ENCODE data around the gene IL17RE. TPM values are rescaled to one million over a fixed set of nuclear protein-coding genes. Genes with fewer than 3 reads are reported as not detected.

The IL17RE gene
- total and polyA plus RNA-seq, 2 donors (not counting 3 experiments of a cell fraction or from before 2014, with no cell fraction given): 1.2 to 1.3 TPM

DNA sequence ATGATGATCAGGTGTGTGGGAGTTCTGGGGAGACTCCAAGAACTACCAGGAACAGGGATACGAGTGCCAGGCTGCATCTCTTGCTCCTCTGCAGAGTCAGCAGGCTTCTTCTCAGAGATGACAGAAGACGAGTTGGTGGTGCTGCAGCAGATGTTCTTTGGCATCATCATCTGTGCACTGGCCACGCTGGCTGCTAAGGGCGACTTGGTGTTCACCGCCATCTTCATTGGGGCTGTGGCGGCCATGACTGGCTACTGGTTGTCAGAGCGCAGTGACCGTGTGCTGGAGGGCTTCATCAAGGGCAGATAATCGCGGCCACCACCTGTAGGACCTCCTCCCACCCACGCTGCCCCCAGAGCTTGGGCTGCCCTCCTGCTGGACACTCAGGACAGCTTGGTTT, 41.6 kb downstream of the IL17RE start:
- peaks cover 3% of the 10 kb centered on the region for H3K4me1 ChIP-seq (ENCODE audit: control insufficient read depth, extremely low read depth, insufficient read depth, low read length)
- no peak overlapping the region for H3K9ac ChIP-seq (replicated peaks; ENCODE audit: extremely low read depth, insufficient read depth, low read length)
- no peak for TF ChIP-seq EZH2 (IDR thresholded peaks at IDR 0.05; ENCODE audit: borderline replicate concordance, low read depth, low read length, severe bottlenecking)
- no peaks in the 10 kb centered on the region for H3K79me2 ChIP-seq (ENCODE audit: control insufficient read depth, insufficient read depth, low read length)
- DNase-seq (ENCODE audit: low read depth, low spot score): no peak
- H3K27ac ChIP-seq (ENCODE audit: insufficient read depth, low read depth, low read length): no peak overlapping the region
- intact Hi-C loops (cut with micrococcal nuclease): no loop called here
- no peaks in the 10 kb centered on the region for H3K27me3 ChIP-seq (ENCODE audit: control insufficient read depth in 2 of 2, insufficient read depth in 2 of 2, low read length in 2 of 2)
- ChIA-PET CTCF (interaction anchor here (1.0 kb wide), 1 partner anchor 11 kb away, joined by 4 read pairs; the partner anchor contains the start of gene CRELD1), POLR2A (no interaction called here)
- FAIRE-seq: no peak
- no peak overlapping the region for H2AFZ ChIP-seq (ENCODE audit: low read depth, low read length)
- H3K4me2 ChIP-seq (ENCODE audit: insufficient read depth, low read length): no peak overlapping the region
- no peaks in the 10 kb centered on the region for H3K9me1 ChIP-seq (replicated peaks; ENCODE audit: control insufficient read depth, extremely low read depth, insufficient read depth, low read length)
- peaks cover 0 to 3% of the 10 kb centered on the region in 2 experiments for H3K36me3 ChIP-seq (ENCODE audit: control insufficient read depth in 2 of 2, extremely low read depth in 1 of 2, insufficient read depth in 2 of 2, low read length in 2 of 2)
- no peak overlapping the region for H3K4me3 ChIP-seq (replicated peaks in 1 of 3; ENCODE audit: insufficient read depth in 1 of 3, low read depth in 1 of 3, low read length in 3 of 3)
- H4K20me1 ChIP-seq (replicated peaks; ENCODE audit: control insufficient read depth, extremely low read depth, insufficient read depth, low read length): no peaks in the 10 kb centered on the region
- no peaks in the 10 kb centered on the region for H3K9me3 ChIP-seq (replicated peaks; ENCODE audit: control insufficient read depth, insufficient read depth, low read length)
- dilution Hi-C loops (cut with MboI; ENCODE audit: extremely low pct_ligation_motif_present, low sequenced_read_pairs): no loop called here
- no TSS peak for BruUV-seq (replicated peaks)

DNA sequence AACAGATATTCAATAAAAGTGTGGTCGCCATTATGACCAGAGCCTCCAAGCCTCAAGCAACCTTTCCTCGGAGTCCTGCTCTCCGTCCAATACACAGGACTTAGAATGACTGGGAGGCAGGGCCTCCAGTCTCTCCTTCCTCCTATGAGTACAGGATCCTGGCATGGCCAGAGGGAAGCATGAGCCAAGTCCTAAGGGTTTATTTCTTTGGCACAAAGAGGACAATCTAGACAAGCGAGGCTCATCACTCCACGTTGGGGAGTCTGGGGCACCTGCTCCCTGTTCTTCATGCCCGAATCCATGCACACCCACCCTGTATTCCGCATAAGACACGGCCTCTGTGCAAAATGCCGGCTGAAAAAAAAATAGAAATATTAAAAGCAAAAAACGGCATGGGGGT, 42.7 kb downstream of the IL17RE start:
- H3K27ac ChIP-seq (ENCODE audit: insufficient read depth, low read depth, low read length): no peak overlapping the region
- no peaks in the 10 kb centered on the region for H3K79me2 ChIP-seq (ENCODE audit: control insufficient read depth, insufficient read depth, low read length)
- DNase-seq (ENCODE audit: low read depth, low spot score): no peak
- ChIA-PET CTCF (interaction anchor here (0.6 to 2.5 kb wide), 12 partner anchors 13 to 296 kb away, joined by 3 to 105 read pairs (median 8); partner anchors contain the start of genes CRELD1, EMC3, FANCD2 and MTMR14), POLR2A (no interaction called here)
- TF ChIP-seq GATA2 (IDR thresholded peaks at IDR 0.05; ENCODE audit: insufficient read depth, insufficient read length, low read depth, low read length): no peak
- TF ChIP-seq POLR2A (IDR thresholded peaks at IDR 0.05; ENCODE audit: low read depth, low read length): no peak
- no peak for TF ChIP-seq POLR2AphosphoS5 (IDR thresholded peaks at IDR 0.05; ENCODE audit: insufficient read depth, low read depth, low read length)
- TF ChIP-seq JUN (IDR thresholded peaks at IDR 0.05; ENCODE audit: borderline replicate concordance, insufficient read depth, insufficient read length, low read depth): no peak
- TF ChIP-seq EZH2 (IDR thresholded peaks at IDR 0.05; ENCODE audit: borderline replicate concordance, low read depth, low read length, severe bottlenecking): no peak
- TF ChIP-seq, protein P1, sequence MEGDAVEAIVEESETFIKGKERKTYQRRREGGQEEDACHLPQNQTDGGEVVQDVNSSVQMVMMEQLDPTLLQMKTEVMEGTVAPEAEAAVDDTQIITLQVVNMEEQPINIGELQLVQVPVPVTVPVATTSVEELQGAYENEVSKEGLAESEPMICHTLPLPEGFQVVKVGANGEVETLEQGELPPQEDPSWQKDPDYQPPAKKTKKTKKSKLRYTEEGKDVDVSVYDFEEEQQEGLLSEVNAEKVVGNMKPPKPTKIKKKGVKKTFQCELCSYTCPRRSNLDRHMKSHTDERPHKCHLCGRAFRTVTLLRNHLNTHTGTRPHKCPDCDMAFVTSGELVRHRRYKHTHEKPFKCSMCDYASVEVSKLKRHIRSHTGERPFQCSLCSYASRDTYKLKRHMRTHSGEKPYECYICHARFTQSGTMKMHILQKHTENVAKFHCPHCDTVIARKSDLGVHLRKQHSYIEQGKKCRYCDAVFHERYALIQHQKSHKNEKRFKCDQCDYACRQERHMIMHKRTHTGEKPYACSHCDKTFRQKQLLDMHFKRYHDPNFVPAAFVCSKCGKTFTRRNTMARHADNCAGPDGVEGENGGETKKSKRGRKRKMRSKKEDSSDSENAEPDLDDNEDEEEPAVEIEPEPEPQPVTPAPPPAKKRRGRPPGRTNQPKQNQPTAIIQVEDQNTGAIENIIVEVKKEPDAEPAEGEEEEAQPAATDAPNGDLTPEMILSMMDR (IDR thresholded peaks at IDR 0.05; ENCODE audit: extremely low read depth in 1 of 2, insufficient read depth in 1 of 2, low read depth in 1 of 2, low read length in 2 of 2): no peak
- no peak for TF ChIP-seq MYC (IDR thresholded peaks at IDR 0.05; ENCODE audit: low read depth, low read length)
- TF ChIP-seq, protein P2, sequence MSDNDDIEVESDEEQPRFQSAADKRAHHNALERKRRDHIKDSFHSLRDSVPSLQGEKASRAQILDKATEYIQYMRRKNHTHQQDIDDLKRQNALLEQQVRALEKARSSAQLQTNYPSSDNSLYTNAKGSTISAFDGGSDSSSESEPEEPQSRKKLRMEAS (IDR thresholded peaks at IDR 0.05; ENCODE audit: insufficient read depth, insufficient read length): no peak
- no peak for TF ChIP-seq FOS (IDR thresholded peaks at IDR 0.05; ENCODE audit: borderline replicate concordance, insufficient read depth, low read length)
- intact Hi-C loops (cut with micrococcal nuclease) (loop anchor here (5.0 kb wide), 1 partner anchor 377 kb away; the partner anchor contains the start of gene SEC13), dilution Hi-C loops (cut with MboI; ENCODE audit: extremely low pct_ligation_motif_present, low sequenced_read_pairs) (no loop called here)
- no peak overlapping the region for H3K4me2 ChIP-seq (ENCODE audit: insufficient read depth, low read length)
- no peak overlapping the region for H3K4me3 ChIP-seq (replicated peaks in 1 of 3; ENCODE audit: insufficient read depth in 1 of 3, low read depth in 1 of 3, low read length in 3 of 3)
- no peaks in the 10 kb centered on the region for H3K27me3 ChIP-seq (ENCODE audit: control insufficient read depth in 2 of 2, insufficient read depth in 2 of 2, low read length in 2 of 2)
- H3K9me1 ChIP-seq (replicated peaks; ENCODE audit: control insufficient read depth, extremely low read depth, insufficient read depth, low read length): no peaks in the 10 kb centered on the region
- peaks cover 3% of the 10 kb centered on the region for H3K4me1 ChIP-seq (ENCODE audit: control insufficient read depth, extremely low read depth, insufficient read depth, low read length)
- FAIRE-seq: no peak
- no peaks in the 10 kb centered on the region for H3K9me3 ChIP-seq (replicated peaks; ENCODE audit: control insufficient read depth, insufficient read depth, low read length)
- H2AFZ ChIP-seq (ENCODE audit: low read depth, low read length): no peak overlapping the region
- H3K36me3 ChIP-seq (ENCODE audit: control insufficient read depth in 2 of 2, extremely low read depth in 1 of 2, insufficient read depth in 2 of 2, low read length in 2 of 2): peaks cover 0 to 3% of the 10 kb centered on the region in 2 experiments
- H3K9ac ChIP-seq (replicated peaks; ENCODE audit: extremely low read depth, insufficient read depth, low read length): no peak overlapping the region
- no TSS peak for BruUV-seq (replicated peaks)
- H4K20me1 ChIP-seq (replicated peaks; ENCODE audit: control insufficient read depth, extremely low read depth, insufficient read depth, low read length): no peaks in the 10 kb centered on the region
